ENCODE results near the gene FBXL22. TPM values are rescaled to one million over a fixed set of nuclear protein-coding genes. Genes with fewer than 3 reads are reported as not detected.

FBXL22 gene, protein sequence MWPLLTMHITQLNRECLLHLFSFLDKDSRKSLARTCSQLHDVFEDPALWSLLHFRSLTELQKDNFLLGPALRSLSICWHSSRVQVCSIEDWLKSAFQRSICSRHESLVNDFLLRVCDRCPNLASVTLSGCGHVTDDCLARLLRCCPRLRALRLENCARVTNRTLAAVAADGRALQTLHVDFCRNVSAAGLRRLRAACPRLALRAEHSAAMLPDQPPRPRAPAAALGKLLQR
- total RNA-seq = 2.0 and 2.5 TPM in 2 replicates
- total RNA-seq (2013) = 1.3 TPM
- 0.30 and 0.36 TPM in 2 replicates for polyA plus RNA-seq
- polyA minus RNA-seq = 1.7 and 2.9 TPM in 2 replicates

GRCh38 chr15:63597038-63597790 is at the start of gene FBXL22:
TSS of gene FBXL22 (plus strand) at chr15:63597387. CDS start at chr15:63597393, 6 bp downstream.
- H3K27me3 Mint-ChIP-seq = no peaks in the 10 kb centered on the region
- POLR2A ChIA-PET = interaction anchor here (0.6 to 1.0 kb wide), 2 partner anchors 131 kb away, joined by 5 read pairs; no protein-coding TSS in a partner anchor
- Histone ChIP-seq H4K20me1 (ENCODE audit: control insufficient read depth, insufficient read depth, low read length, poor library complexity, severe bottlenecking) (no peaks in the 10 kb centered on the region), H2AFZ (ENCODE audit: insufficient read depth, low read depth, low read length, poor library complexity, severe bottlenecking) (no peak within 1 kb of the TSS), H3K79me2 (ENCODE audit: control insufficient read depth, insufficient read depth, low read length) (no peaks in the 10 kb centered on the region), H3K36me3 (replicated peaks in 1 of 2; ENCODE audit: control extremely low read depth in 1 of 2, control insufficient read depth in 1 of 2, extremely low read depth in 1 of 2, insufficient read depth in 2 of 2, low read length in 1 of 2) (peaks cover 0 to 9% of the 10 kb centered on the region in 2 experiments), H3K9ac (ENCODE audit: low read length) (no peak within 1 kb of the TSS), H3K27me3 (replicated peaks in 1 of 4; ENCODE audit: control extremely low read depth in 1 of 4, control insufficient read depth in 3 of 4, insufficient read depth in 4 of 4, low read length in 3 of 4) (no peaks in the 10 kb centered on the region), H3K4me2 (replicated peaks; ENCODE audit: low read depth, low read length, poor library complexity, severe bottlenecking) (peak within 1 kb of the TSS; percentile 44), H3K4me1 (ENCODE audit: control insufficient read depth in 2 of 2, insufficient read depth in 2 of 2, low read length in 2 of 2) (peaks cover 46 to 63% of the 10 kb centered on the region in 2 donors), H3K9me3 (ENCODE audit: control extremely low read depth in 1 of 3, control insufficient read depth in 2 of 3, insufficient read depth in 1 of 3, low read length in 2 of 3) (no peaks in the 10 kb centered on the region), H3K4me3 (ENCODE audit: control extremely low read depth in 1 of 5, extremely low read depth in 1 of 5, insufficient read depth in 1 of 5, low read depth in 2 of 5, low read length in 4 of 5) (no peak within 1 kb of the TSS), H3K27ac (ENCODE audit: low read length in 2 of 2) (peak within 1 kb of the TSS; percentile 40 to 76)
- no peak for ATAC-seq (ENCODE audit: low read depth)
- H3K9me3 Mint-ChIP-seq (ENCODE audit: insufficient read depth) = no peaks in the 10 kb centered on the region
- DNase-seq = no peak
- TF ChIP-seq EZH2 (IDR thresholded peaks at IDR 0.05; ENCODE audit: borderline replicate concordance, insufficient read depth, low read depth, low read length, poor library complexity, severe bottlenecking) = no peak
- TF ChIP-seq, protein P1, sequence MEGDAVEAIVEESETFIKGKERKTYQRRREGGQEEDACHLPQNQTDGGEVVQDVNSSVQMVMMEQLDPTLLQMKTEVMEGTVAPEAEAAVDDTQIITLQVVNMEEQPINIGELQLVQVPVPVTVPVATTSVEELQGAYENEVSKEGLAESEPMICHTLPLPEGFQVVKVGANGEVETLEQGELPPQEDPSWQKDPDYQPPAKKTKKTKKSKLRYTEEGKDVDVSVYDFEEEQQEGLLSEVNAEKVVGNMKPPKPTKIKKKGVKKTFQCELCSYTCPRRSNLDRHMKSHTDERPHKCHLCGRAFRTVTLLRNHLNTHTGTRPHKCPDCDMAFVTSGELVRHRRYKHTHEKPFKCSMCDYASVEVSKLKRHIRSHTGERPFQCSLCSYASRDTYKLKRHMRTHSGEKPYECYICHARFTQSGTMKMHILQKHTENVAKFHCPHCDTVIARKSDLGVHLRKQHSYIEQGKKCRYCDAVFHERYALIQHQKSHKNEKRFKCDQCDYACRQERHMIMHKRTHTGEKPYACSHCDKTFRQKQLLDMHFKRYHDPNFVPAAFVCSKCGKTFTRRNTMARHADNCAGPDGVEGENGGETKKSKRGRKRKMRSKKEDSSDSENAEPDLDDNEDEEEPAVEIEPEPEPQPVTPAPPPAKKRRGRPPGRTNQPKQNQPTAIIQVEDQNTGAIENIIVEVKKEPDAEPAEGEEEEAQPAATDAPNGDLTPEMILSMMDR (IDR thresholded peaks at IDR 0.05) = no peak
- CTCF ChIA-PET = interaction anchor here (0.6 to 4.9 kb wide), 5 partner anchors 12 to 138 kb away, joined by 3 to 35 read pairs (median 13); no protein-coding TSS in a partner anchor
- H3K27ac Mint-ChIP-seq = peak within 1 kb of the TSS; percentile 96
- peak within 1 kb of the TSS; percentile 26 for H3K4me3 Mint-ChIP-seq
- intact Hi-C loops (cut with micrococcal nuclease) = loop anchor here (10.0 kb wide), 1 partner anchor 52 kb away; no protein-coding TSS in a partner anchor
- WGBS (ENCODE audit: insufficient coverage) = 98% methylated on average over 21 of the region's 23 CpGs
- peaks cover 83% of the 10 kb centered on the region for H3K4me1 Mint-ChIP-seq
